Measurements from ENCODE around the gene COL20A1.

Gene COL20A1

DNA sequence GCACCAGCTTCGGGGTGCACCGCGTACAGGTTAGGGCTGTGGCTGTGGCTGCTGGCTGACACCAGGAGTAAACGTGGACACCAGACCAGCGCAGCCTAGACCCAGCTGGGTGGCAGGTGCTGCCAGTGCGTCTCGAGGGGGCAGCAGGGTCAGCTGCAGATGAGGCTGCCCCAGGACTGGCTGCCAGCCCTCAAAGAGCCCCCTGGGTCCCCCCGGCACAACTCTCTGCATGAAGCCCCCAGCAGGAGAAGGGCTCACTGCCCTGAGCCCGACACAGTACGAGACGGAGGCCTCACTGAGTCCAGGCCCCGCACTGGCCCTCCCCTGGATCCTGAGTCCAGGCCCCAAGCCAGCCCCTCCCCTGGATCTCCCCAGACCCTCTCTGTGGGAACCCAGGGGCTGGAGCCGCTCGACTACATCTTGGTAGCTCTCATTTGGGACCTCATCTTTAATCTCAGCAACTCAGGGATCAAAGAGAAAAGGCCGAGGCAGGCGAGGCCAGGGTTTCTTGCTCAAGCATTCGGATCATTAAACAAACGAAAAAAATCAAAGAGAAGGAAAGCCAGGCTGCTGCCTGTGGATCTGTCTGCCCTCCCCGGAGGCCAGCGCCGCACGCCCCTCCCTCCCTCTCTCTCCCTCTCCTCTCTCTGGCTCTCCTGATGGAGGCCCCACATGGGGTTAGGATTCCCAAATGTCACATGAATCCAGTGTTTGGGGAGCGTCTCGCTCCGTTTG is 31.8 kb upstream of the COL20A1 start:
- no peak overlapping the region for H3K4me3 ChIP-seq (ENCODE audit: control insufficient read depth, low read depth, low read length)
- no peak for DNase-seq (ENCODE audit: low read depth)
- TF ChIP-seq, protein P1, sequence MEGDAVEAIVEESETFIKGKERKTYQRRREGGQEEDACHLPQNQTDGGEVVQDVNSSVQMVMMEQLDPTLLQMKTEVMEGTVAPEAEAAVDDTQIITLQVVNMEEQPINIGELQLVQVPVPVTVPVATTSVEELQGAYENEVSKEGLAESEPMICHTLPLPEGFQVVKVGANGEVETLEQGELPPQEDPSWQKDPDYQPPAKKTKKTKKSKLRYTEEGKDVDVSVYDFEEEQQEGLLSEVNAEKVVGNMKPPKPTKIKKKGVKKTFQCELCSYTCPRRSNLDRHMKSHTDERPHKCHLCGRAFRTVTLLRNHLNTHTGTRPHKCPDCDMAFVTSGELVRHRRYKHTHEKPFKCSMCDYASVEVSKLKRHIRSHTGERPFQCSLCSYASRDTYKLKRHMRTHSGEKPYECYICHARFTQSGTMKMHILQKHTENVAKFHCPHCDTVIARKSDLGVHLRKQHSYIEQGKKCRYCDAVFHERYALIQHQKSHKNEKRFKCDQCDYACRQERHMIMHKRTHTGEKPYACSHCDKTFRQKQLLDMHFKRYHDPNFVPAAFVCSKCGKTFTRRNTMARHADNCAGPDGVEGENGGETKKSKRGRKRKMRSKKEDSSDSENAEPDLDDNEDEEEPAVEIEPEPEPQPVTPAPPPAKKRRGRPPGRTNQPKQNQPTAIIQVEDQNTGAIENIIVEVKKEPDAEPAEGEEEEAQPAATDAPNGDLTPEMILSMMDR (conservative IDR thresholded peaks at IDR 0.05; ENCODE audit: control insufficient read depth, insufficient read depth, low read depth, low read length) = no peak

DNA sequence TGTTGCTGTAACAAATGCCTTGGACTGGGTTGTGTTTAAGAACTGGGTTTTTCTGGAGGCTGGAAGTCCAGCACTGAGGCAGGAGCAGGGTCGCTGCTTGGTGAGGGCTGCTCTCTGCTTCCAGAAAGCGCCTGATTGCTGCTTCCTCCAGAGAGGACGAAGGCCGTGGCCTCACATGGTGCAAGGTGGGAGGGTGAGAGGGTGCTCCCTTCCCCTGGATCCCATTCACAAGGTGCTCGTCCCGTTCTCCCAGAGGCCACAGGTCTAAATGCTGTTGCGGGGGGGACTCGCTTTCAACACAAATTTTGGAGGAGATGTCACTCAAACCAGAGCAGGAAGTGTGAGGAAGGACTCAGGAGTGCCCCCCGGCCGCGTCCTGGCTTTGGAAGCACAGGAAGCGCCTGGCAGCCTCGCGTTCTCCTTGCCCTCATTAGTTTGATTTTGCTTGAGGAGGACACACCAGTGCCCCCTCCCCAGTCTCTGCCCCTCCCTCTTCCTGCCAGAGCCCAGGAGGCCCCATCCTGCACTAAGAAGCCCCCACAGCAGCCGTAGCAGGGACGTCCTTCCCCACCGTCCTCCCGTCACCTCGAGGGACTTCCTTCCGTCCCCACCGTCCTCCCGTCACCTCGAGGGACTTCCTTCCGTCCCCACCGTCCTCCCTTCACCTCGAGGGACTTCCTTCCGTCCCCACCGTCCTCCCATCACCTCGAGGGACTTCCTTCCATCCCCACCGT is 31.0 kb upstream of the COL20A1 start:
- H3K4me3 ChIP-seq (ENCODE audit: control insufficient read depth, low read depth, low read length) = no peak overlapping the region
- TF ChIP-seq, protein P1 (conservative IDR thresholded peaks at IDR 0.05; ENCODE audit: control insufficient read depth, insufficient read depth, low read depth, low read length) = no peak
- DNase-seq (ENCODE audit: low read depth) = no peak

DNA sequence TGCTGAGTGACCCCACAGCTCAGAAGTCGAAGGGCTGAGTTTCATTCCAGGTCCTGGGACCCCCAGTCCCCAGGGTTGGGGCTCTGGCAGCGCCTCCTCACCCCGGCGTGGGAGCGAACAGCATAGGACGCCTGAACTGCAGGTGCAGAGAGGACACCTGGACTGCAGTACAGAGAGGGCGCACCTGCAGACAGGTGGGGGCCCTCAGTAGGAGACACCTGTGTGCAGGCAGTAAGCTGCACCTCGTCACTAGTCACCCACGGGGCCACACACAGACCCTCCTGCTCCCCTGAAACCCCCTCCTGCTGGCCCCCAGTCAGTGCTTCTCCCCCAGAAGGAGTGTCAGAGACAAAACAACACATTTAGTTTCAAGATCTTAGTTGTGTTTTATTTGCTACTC is 30.1 kb upstream of the COL20A1 start:
- TF ChIP-seq, protein P1 (conservative IDR thresholded peaks at IDR 0.05; ENCODE audit: control insufficient read depth, insufficient read depth, low read depth, low read length) = no peak
- H3K4me3 ChIP-seq (ENCODE audit: control insufficient read depth, low read depth, low read length) = no peak overlapping the region

DNA sequence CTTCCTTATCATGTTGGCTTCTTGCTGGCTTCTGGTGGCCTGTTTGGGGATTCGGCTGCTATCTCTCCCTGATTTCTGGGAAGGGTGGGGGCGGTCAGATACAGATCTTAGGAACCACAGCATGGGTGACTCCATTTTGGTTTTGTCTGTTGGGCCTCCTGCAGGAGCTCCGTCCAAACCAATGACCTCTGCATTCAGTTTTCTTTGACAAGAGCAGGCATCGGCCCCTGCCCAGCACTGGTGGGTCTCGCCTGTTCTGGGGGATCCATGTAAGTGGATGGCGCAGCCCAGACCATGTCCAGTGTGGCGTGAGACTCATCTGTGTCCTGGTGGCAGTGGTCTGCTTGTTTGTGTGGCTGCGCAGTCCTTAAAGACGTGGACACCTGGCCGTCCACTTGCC is 29.0 kb upstream of the COL20A1 start:
- no peak overlapping the region for H3K4me3 ChIP-seq (ENCODE audit: control insufficient read depth, low read depth, low read length)

More for the DNA sequence above, 30.1 kb upstream of the COL20A1 start:
- DNase-seq (ENCODE audit: low read depth) = no peak

DNA sequence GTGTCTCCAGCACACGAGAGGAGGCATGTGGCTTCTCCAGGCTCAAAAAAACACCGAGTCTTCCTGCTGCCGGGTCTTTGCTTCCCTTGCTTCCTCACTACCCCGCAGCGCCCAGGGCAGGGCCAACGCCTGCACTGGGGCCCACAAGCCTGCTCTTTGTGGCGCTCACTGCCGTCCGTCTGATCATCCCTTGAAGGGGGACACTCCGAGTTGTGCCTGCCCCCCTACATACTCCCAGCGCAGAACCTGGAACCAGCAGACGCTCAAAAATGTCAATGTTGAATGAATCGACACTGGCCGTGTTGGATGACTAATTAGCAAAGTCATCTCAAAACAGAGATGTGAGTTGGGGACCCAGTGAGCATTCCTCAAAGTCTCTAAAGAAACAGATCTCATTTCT is 28.5 kb upstream of the COL20A1 start:
- TF ChIP-seq, protein P1 (conservative IDR thresholded peaks at IDR 0.05; ENCODE audit: control insufficient read depth, insufficient read depth, low read depth, low read length) = no peak
- H3K4me3 ChIP-seq (ENCODE audit: control insufficient read depth, low read depth, low read length) = no peak overlapping the region
- no peak for DNase-seq (ENCODE audit: low read depth)

More for the DNA sequence above, 29.0 kb upstream of the COL20A1 start:
- DNase-seq (ENCODE audit: low read depth) = no peak
- TF ChIP-seq, protein P1 (conservative IDR thresholded peaks at IDR 0.05; ENCODE audit: control insufficient read depth, insufficient read depth, low read depth, low read length) = no peak

DNA sequence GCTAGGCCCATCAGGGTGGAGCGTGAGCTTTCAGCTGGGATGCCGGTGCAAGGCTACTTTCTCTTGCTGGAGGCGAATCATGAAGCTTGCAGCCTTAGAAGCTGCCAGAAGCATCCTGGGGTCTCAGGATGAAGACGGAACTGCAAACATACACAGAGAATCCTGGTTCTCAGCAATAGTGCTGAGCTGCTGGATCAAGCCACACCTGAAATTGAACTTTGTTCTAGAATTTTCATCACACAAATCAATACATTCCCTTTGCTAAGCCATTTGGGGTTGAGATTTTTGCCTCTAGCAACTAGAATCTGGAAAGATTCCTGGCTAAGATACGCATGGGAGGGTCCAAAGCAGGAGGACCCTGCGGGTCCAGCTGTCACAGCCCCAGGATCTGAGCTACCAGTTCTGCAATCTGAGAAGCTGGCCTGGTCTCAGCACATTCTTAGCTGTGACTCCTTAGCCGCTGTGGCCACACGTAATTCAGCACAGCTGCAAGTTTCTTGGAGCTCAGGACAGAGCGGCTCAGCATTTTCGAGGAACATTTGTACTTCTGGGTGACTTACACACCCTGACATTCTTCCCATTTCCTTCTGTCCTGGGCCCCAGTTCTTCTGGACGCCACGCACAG is 27.0 kb upstream of the COL20A1 start:
- H3K4me3 ChIP-seq (ENCODE audit: control insufficient read depth, low read depth, low read length) = no peak overlapping the region
- DNase-seq (ENCODE audit: low read depth) = peak; percentile 40
- TF ChIP-seq, protein P1 (conservative IDR thresholded peaks at IDR 0.05; ENCODE audit: control insufficient read depth, insufficient read depth, low read depth, low read length) = no peak
